ENCODE data around the gene AKAP12. TPM values are rescaled to one million over a fixed set of nuclear protein-coding genes. Genes with fewer than 3 reads are reported as not detected.

Gene AKAP12
- total RNA-seq, 1 donor from 2014 or later = 5.0 TPM

- intact Hi-C loops (cut with micrococcal nuclease) = no loop called here
Observed at GRCh38 chr6:151276112-151276740, 36.5 kb downstream of the AKAP12 start.

- intact Hi-C loops (cut with micrococcal nuclease) = loop anchor here (10.0 kb wide), 1 partner anchor 175 kb away; the partner anchor contains the start of gene RMND1
Observed at GRCh38 chr6:151279891-151280290, 40.1 kb downstream of the AKAP12 start.

- intact Hi-C loops (cut with micrococcal nuclease) = loop anchor here (10.0 kb wide), 1 partner anchor 174 kb away; the partner anchor contains the start of gene RMND1
Observed at GRCh38 chr6:151280859-151281258, 41.1 kb downstream of the AKAP12 start.

- intact Hi-C loops (cut with micrococcal nuclease) = loop anchor here (10.0 kb wide), 1 partner anchor 171 kb away; the partner anchor contains the start of gene RMND1
Observed at GRCh38 chr6:151284012-151284411, 44.2 kb downstream of the AKAP12 start.

GRCh38 chr6:151284548-151285017, 44.8 kb downstream of the AKAP12 start:
- intact Hi-C loops (cut with micrococcal nuclease) = loop anchor here (5.0 to 10.0 kb wide), 3 partner anchors 38 to 1018 kb away; partner anchors contain the start of gene RMND1

DNA sequence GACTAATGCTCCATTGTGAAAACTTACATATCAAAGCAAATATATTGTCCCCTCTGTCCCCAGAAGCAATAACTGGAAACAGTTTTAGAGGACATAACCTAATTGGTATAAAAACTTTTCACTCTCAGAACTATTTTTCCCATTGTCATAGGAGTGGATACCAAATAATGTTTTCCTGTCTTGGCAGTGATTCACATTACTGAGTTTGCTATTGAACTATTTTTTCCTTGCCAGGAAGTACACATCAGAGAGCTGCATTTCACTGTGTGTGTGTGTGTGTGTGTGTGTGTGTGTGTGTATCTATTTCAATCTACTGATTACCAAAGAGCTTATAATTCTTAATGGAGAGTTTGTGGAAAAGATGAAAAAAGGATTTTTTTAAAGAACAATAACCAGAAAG, 45.4 kb downstream of the AKAP12 start:
- intact Hi-C loops (cut with micrococcal nuclease) = loop anchor here (5.0 to 10.0 kb wide), 3 partner anchors 37 to 1017 kb away; partner anchors contain the start of gene RMND1

DNA sequence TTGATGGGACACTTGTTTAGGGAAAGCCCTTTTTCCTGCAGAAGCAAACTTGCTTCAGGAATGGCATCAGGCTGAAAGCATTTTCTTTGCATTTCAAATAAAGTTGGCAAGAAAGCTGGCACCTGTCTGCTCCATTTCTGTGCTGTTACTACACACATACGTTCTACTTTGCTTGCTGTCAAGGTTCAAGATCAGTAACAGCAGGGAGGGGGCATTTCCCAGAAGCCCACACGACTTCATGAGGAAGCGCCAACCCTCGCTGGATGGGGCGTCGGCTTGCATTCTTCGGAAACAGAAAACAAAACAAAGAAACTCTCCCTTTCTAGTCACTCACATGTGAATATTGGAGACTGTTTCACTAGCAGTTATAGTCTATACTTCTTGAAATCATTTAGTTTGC, 46.4 kb downstream of the AKAP12 start:
- intact Hi-C loops (cut with micrococcal nuclease) = loop anchor here (5.0 to 10.0 kb wide), 3 partner anchors 36 to 1016 kb away; partner anchors contain the start of gene RMND1

GRCh38 chr6:151288712-151289398, 49.1 kb downstream of the AKAP12 start:
- intact Hi-C loops (cut with micrococcal nuclease) = loop anchor here (2.0 to 10.0 kb wide), 4 partner anchors 33 to 1013 kb away; partner anchors contain the start of gene RMND1

DNA sequence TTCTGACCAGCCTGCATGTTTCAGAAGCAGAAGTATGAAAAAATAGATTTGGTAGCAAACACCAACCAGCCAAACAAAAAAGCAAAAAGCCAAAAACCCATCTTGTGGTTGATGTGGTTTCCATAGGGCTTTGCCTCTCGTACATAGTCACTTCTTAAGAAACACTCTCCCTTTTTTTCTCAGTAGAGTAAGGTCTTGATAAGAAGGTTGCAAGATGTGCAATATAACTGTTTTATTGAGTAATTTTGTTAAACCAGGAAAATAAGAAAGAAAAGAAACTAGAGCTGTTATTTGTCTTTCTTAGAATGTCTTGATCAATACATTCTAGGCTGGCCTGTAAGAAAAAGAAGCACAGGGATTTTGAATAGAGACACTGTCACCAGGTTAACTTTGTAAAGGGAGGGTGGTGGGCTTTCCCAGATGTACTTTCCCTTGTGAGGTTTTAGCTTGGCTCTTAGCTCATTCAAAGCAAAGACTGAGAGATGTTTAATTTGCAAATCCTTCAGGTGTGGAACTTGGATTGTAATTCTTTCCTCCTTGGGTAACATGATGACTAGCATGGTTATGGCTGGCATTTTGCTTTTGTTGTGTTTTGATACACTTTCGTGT, 49.7 kb downstream of the AKAP12 start:
- intact Hi-C loops (cut with micrococcal nuclease) = loop anchor here (2.0 to 10.0 kb wide), 4 partner anchors 33 to 1013 kb away; partner anchors contain the start of gene RMND1

- intact Hi-C loops (cut with micrococcal nuclease) = no loop called here
Observed at GRCh38 chr6:151290877-151291721, 51.3 kb downstream of the AKAP12 start.

DNA sequence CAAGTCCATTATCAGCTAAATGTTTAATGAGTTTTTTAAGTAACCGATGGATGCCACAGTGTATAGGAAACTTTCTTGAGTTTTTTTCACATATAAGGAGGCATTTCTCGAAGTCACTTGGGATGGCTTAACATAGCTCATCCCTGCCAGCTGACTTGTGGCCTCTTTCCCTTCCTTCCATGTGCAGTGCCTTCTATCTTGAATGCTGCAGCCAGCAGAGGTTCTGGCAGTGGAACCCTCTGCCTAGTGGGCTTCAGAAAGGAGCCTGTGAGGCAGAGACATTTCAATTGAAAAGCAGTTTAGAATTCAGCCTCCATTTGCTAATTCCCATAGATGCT, 51.9 kb downstream of the AKAP12 start:
- intact Hi-C loops (cut with micrococcal nuclease) = no loop called here

DNA sequence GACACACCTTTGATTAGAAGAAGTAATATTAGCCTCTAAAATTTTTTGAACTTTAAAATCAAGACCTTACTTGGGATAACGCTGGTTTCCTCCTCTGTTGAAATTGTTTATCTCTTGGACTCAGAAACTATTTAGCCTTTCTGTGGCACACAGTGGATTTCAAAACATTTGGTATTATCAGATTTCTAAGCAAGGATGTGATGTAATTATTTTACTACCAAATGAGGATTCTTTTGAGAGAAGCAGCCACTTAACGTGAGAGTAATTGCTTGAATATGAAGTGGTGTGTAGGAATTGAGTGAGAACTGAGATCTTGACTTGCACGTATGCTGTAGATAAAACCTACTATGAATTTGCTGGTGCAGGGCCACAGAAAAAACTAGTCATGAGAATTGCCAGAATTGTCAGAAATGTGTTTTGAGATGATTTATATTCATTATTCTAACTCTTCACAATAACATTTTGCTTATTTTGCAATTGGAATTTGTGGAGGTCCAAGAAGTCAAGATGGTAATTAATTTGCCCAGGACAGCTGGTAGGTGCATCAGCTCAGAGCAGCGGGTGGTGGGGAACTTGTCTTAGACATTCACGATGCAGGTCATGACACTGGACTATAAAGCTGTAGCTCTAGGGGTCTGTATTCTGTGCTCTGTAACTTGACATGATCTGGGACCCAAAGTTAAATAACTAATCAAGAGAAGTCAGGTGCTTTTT, 53.4 kb downstream of the AKAP12 start:
- intact Hi-C loops (cut with micrococcal nuclease) = no loop called here

- intact Hi-C loops (cut with micrococcal nuclease) = no loop called here
Observed at GRCh38 chr6:151293688-151294016, 53.9 kb downstream of the AKAP12 start.

GRCh38 chr6:151294561-151295101, 54.9 kb downstream of the AKAP12 start:
- intact Hi-C loops (cut with micrococcal nuclease) = no loop called here

GRCh38 chr6:151297886-151298285, 58.1 kb downstream of the AKAP12 start:
- intact Hi-C loops (cut with micrococcal nuclease) = no loop called here

DNA sequence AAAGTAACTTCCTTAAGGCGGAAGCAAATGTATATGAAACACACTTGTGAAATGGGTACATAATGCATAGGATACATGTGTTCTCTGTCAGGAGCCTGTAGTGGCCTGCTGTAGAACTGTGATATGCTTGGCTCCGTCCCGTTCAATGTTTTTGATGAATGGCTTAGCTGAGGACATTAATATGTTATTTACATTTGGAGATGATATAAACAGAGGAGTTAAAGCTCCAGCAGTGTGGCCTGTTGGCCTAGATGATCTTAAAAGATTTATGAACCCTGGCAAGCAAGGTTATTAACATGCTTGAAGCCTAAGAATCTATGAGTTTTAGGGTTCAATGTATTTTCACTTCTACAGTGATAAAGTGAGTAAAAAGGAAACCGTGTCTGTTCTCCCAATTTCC, 59.2 kb downstream of the AKAP12 start:
- intact Hi-C loops (cut with micrococcal nuclease) = no loop called here

- intact Hi-C loops (cut with micrococcal nuclease) = no loop called here
Observed at GRCh38 chr6:151300267-151300991, 60.7 kb downstream of the AKAP12 start.

DNA sequence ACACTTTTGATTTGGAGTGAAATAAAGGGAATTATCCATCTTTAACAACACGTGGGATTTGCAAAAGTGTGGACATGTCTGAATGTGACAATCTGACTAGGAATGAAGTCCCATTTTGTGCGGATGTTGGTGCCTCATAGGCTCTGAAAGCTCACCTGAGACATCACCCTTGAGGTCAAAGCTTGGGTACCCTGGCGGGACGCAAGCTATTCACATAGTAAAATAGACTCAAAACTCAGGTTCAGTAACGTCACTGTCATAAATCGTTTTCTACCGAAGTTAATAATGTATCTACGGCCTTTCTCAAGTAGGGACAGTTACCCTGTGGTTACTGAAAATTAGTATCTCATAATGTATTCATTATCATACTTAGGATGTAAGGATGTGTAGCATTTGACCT, 61.8 kb downstream of the AKAP12 start:
- intact Hi-C loops (cut with micrococcal nuclease) = no loop called here

DNA sequence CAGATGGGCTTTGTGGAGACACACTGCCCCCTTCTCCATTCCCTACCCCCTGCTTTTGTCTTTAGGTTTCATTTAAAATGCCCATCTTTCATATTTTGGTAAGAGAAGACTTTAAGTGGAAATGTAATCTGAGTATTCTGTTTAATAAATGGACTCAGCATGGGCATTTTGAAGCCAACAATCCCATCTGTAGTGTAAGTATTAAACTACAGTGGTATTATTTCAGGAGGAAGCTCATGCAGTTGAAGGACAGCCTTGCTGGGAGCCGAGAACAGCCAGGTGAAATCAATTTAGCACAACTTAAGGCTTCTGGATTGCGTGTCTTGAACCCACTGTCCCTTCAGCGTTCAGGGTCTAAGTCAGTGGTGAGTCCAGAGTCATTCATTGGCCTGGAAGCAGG, 63.5 kb downstream of the AKAP12 start:
- intact Hi-C loops (cut with micrococcal nuclease) = no loop called here

Data from T-helper 2 cell treated with Interferon-gamma antibody and Interleukin-4, amounts not matched to agents 100 ng/mL and 5 ng/mL, for 36 hours (primary cell).